HL-60 (cell line): ENCODE results near the gene ADAMTSL4.

Experiments
- DNase-seq, 2 experiments: peaks; one replicate each; pipeline ENCODE4 v3.0.0-alpha.2; 2010 to 2020; ENCODE audit warnings: low read depth in 1 of 2, low spot score in 1 of 2
- H3K27ac ChIP-seq: fragments of 250-450 bp; sonication (Bioruptor Pico); replicated peaks from 2 replicates; pipeline ENCODE4 v1.5.1; 2020; ENCODE audit warnings: mild to moderate bottlenecking, moderate library complexity
- H3K27me3 ChIP-seq: fragments of 250-450 bp; sonication (Bioruptor Pico); 2 replicates; pipeline ENCODE4 v1.5.1; 2021; ENCODE audit warnings: mild to moderate bottlenecking, moderate library complexity; ENCODE audit not compliant: insufficient read depth, poor library complexity, severe bottlenecking
- H3K4me3 ChIP-seq: replicated peaks from 2 replicates; pipeline ENCODE4 v1.5.1; 2011; ENCODE audit warnings: mild to moderate bottlenecking, control low read depth, low read length; ENCODE audit not compliant: insufficient read depth
- CTCF ChIP-seq: IDR thresholded peaks from one replicate; pipeline ENCODE4 v1.5.1; 2011; ENCODE audit warnings: low read length, control low read depth, inconsistent platforms; ENCODE audit not compliant: insufficient read depth
- GABPA ChIP-seq: IDR thresholded peaks from 2 replicates; pipeline ENCODE4 v1.6.1; 2012; ENCODE audit warnings: low read depth
- POLR2AphosphoS5 ChIP-seq: IDR thresholded peaks from 2 replicates; pipeline ENCODE4 v1.6.1; 2012; ENCODE audit warnings: low read depth
- REST ChIP-seq: IDR thresholded peaks from 2 replicates; pipeline ENCODE4 v1.6.1; 2012; ENCODE audit warnings: low read depth; ENCODE audit not compliant: insufficient replicate concordance
- SPI1 ChIP-seq: IDR thresholded peaks from 2 replicates; pipeline ENCODE4 v1.6.1; 2012; ENCODE audit warnings: low read depth, mild to moderate bottlenecking, borderline replicate concordance

The ADAMTSL4 gene

GRCh38 chr1:150535511-150536287 is 13.5 kb upstream of the ADAMTSL4 start:
- H3K4me3 ChIP-seq, result no peak overlapping the region
- no peak overlapping the region for H3K27ac ChIP-seq
- H3K27me3 ChIP-seq, result no peaks in the 10 kb centered on the region
- no peak for DNase-seq
- TF ChIP-seq REST (no peak), CTCF (no peak)

- TF ChIP-seq GABPA (no peak), CTCF (no peak), REST (no peak), SPI1 (no peak), POLR2AphosphoS5 (no peak)
- Histone ChIP-seq H3K27ac (no peak overlapping the region), H3K4me3 (no peak overlapping the region), H3K27me3 (no peaks in the 10 kb centered on the region)
- DNase-seq, result no peak
Observed at GRCh38 chr1:150536836-150537731, 12.1 kb upstream of the ADAMTSL4 start.

DNA sequence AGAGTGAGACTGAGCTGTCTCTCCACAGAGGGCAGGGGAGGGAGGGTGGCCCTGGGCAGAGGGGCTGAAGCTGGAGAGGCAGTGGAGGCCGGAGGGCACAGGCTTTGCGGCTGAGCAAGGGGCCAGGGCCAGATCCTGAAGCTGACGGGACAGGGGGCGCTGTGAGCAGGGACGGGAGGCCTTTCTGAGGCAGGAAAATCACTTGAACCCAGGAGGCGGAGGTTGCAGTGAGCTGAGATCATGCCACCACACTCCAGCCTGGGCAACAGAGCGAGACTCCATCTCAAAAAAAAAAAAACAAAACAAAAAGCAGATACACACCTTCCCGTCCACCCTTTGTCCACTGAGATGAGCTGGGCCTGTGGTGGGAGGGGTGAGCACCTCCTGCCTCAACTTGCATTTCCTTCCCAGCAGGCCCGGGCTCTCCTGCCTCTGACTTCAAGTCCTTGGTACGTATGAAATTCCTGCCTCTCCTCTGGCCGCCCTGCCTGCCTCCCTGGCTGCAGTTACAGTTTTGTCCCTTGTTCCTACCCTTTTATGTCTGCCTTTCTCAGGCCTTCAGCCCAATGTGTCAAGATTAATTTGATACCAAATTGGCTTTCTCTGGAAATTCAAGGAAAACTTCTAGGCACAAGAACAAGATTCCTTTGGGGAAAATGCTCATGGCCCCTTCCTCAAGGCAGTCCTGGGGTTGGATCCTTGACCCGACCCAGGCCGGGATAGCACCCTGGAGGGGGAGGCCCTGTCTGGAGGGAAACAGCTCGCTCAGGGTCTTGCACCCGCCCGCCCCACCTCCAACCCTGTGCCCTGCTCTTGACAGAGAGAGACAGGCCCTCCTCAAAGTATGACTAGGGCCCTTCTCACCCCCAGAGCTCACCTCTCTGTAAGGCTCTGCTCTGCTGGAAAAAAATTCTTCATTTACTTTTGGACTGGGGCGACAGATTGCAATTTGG is 11.2 kb upstream of the ADAMTSL4 start:
- TF ChIP-seq REST (no peak), GABPA (no peak), CTCF (no peak), POLR2AphosphoS5 (no peak), SPI1 (no peak)
- no peak for DNase-seq
- no peaks in the 10 kb centered on the region for H3K27me3 ChIP-seq
- no peak overlapping the region for H3K27ac ChIP-seq
- no peak overlapping the region for H3K4me3 ChIP-seq
